Mammary epithelial cell (primary cell): Measurements from ENCODE around the gene MYL12B.

Experiments
- CTCF ChIP-seq, 2 donors: IDR thresholded peaks in 1 of 2; conservative IDR thresholded peaks in 1 of 2; 2 replicates each; pipeline ENCODE4 v1.5.1; 2011 to 2012; ENCODE audit warnings: inconsistent platforms in 2 of 2, low read length in 2 of 2, mild to moderate bottlenecking in 2 of 2, control low read depth in 1 of 2, low read depth in 1 of 2; ENCODE audit not compliant: insufficient read depth in 1 of 2; ENCODE audit errors: extremely low read depth in 1 of 2
- EZH2 ChIP-seq: IDR thresholded peaks from 2 replicates; pipeline ENCODE4 v1.6.1; 2012; ENCODE audit warnings: low read length, inconsistent platforms, borderline replicate concordance

GRCh38 chr18:3248062-3248657, 13.8 kb upstream of the MYL12B start:
- TF ChIP-seq CTCF (conservative IDR thresholded peaks at IDR 0.05 in 1 of 2, IDR thresholded peaks at IDR 0.05 in 1 of 2; ENCODE audit: extremely low read depth in 1 of 2, insufficient read depth in 1 of 2, low read depth in 1 of 2, low read length in 2 of 2) (no peak), EZH2 (no peak)
